HEK293 (cell line): ENCODE measurements around the gene SHISA9.

Source experiments
- CTCF ChIA-PET: fragments of 350-600 bp; formaldehyde crosslinking; extraction: SDS; loops from one replicate; lab custom pipeline; 2021; ENCODE audit warnings: antibody characterized with exemption; lab: Yijun Ruan, JAX
- POLR2A ChIA-PET: fragments of 300-600 bp; formaldehyde crosslinking; extraction: SDS; loops from one replicate; lab custom pipeline; 2020; ENCODE audit warnings: antibody characterized with exemption, inconsistent platforms; lab: Yijun Ruan, JAX
- H3K27ac ChIP-seq: fragments of 200-500 bp; sonication (Bioruptor generic); 2 replicates; pipeline ENCODE4 v1.5.1; 2014; ENCODE audit warnings: low read depth, low read length, control low read depth, inconsistent platforms; ENCODE audit errors: extremely low read depth
- H3K36me3 ChIP-seq, 2 experiments: fragments of 200-500 bp in 1 of 2; sonication (Bioruptor generic) in 1 of 2; 1 replicate in 1 of 2; 2 replicates in 1 of 2; pipeline ENCODE4 v1.5.1; 2014 to 2017; ENCODE audit warnings: inconsistent platforms in 2 of 2, low read length in 2 of 2; ENCODE audit not compliant: control insufficient read depth in 2 of 2, insufficient read depth in 1 of 2
- H3K4me1 ChIP-seq: fragments of 200-500 bp; sonication (Bioruptor generic); 2 replicates; pipeline ENCODE4 v1.5.1; 2014; ENCODE audit warnings: mild to moderate bottlenecking, low read length, inconsistent platforms; ENCODE audit not compliant: control insufficient read depth, insufficient read depth
- H3K4me3 ChIP-seq: 2 replicates; pipeline ENCODE4 v1.5.1; 2011; ENCODE audit warnings: low read depth, mild to moderate bottlenecking, control low read depth, low read length, moderate library complexity
- H3K9me3 ChIP-seq: fragments of 200-500 bp; sonication (Bioruptor generic); 2 replicates; pipeline ENCODE4 v1.5.1; 2014; ENCODE audit warnings: low read depth, low read length, inconsistent platforms; ENCODE audit not compliant: control insufficient read depth, insufficient read depth
- GLIS2 ChIP-seq: fragments of 450-650 bp; formaldehyde crosslinking; IDR thresholded peaks from 2 replicates; pipeline ENCODE4 v1.5.1; 2016; ENCODE audit warnings: missing biosample characterization, missing genetic modification characterization
- HOXA7 ChIP-seq: sonication (generic); formaldehyde crosslinking; IDR thresholded peaks from 2 replicates; pipeline ENCODE4 v1.8.1; 2022; ENCODE audit warnings: missing genetic modification reagents, borderline replicate concordance
- MEIS1 ChIP-seq: sonication (generic); formaldehyde crosslinking; IDR thresholded peaks from 2 replicates; pipeline ENCODE4 v1.8.1; 2022; ENCODE audit warnings: missing genetic modification reagents, mild to moderate bottlenecking, borderline replicate concordance
- RBAK ChIP-seq: fragments of 450-650 bp; formaldehyde crosslinking; IDR thresholded peaks from 2 replicates; pipeline ENCODE4 v1.5.1; 2016; ENCODE audit warnings: missing biosample characterization, missing genetic modification characterization
- SP2 ChIP-seq: fragments of 450-650 bp; formaldehyde crosslinking; IDR thresholded peaks from 2 replicates; pipeline ENCODE4 v1.5.1; 2016; ENCODE audit warnings: missing biosample characterization, missing genetic modification characterization
- YY2 ChIP-seq: fragments of 450-650 bp; formaldehyde crosslinking; IDR thresholded peaks from 2 replicates; pipeline ENCODE4 v1.5.1; 2016; ENCODE audit warnings: missing biosample characterization, missing genetic modification characterization
- ZEB2 ChIP-seq: fragments of 450-650 bp; formaldehyde crosslinking; IDR thresholded peaks from 2 replicates; pipeline ENCODE4 v1.5.1; 2016; ENCODE audit warnings: missing biosample characterization, missing genetic modification characterization
- ZFP3 ChIP-seq: fragments of 450-650 bp; formaldehyde crosslinking; IDR thresholded peaks from 2 replicates; pipeline ENCODE4 v1.5.1; 2016; ENCODE audit warnings: low read depth, missing biosample characterization, missing genetic modification characterization
- ZFP41 ChIP-seq: fragments of 450-650 bp; formaldehyde crosslinking; IDR thresholded peaks from 2 replicates; pipeline ENCODE4 v1.5.1; 2016; ENCODE audit warnings: missing biosample characterization, missing genetic modification characterization, borderline replicate concordance
- ZNF169 ChIP-seq: fragments of 450-650 bp; formaldehyde crosslinking; IDR thresholded peaks from 2 replicates; pipeline ENCODE4 v1.5.1; 2016; ENCODE audit warnings: missing biosample characterization, missing genetic modification characterization
- ZNF175 ChIP-seq: fragments of 450-650 bp; formaldehyde crosslinking; IDR thresholded peaks from 2 replicates; pipeline ENCODE4 v1.5.1; 2016; ENCODE audit warnings: missing biosample characterization, missing genetic modification characterization
- ZNF2 ChIP-seq: fragments of 450-650 bp; formaldehyde crosslinking; IDR thresholded peaks from 2 replicates; pipeline ENCODE4 v1.5.1; 2016; ENCODE audit warnings: missing biosample characterization, missing genetic modification characterization
- ZNF211 ChIP-seq: fragments of 450-650 bp; formaldehyde crosslinking; IDR thresholded peaks from 2 replicates; pipeline ENCODE4 v1.5.1; 2016; ENCODE audit warnings: low read depth, missing biosample characterization, missing genetic modification characterization
- ZNF354C ChIP-seq: fragments of 450-650 bp; formaldehyde crosslinking; IDR thresholded peaks from 2 replicates; pipeline ENCODE4 v1.5.1; 2016; ENCODE audit warnings: missing biosample characterization, missing genetic modification characterization, low read depth, borderline replicate concordance
- ZNF416 ChIP-seq: fragments of 450-650 bp; formaldehyde crosslinking; IDR thresholded peaks from 2 replicates; pipeline ENCODE4 v1.5.1; 2016; ENCODE audit warnings: missing biosample characterization, missing genetic modification characterization
- ZNF423 ChIP-seq: fragments of 450-650 bp; formaldehyde crosslinking; IDR thresholded peaks from 2 replicates; pipeline ENCODE4 v1.5.1; 2016; ENCODE audit warnings: missing biosample characterization, missing genetic modification characterization
- ZNF510 ChIP-seq: fragments of 450-650 bp; formaldehyde crosslinking; IDR thresholded peaks from 2 replicates; pipeline ENCODE4 v1.5.1; 2018; ENCODE audit warnings: mild to moderate bottlenecking, missing genetic modification characterization, missing biosample characterization; ENCODE audit not compliant: insufficient replicate concordance
- ZNF529 ChIP-seq: fragments of 450-650 bp; formaldehyde crosslinking; IDR thresholded peaks from 2 replicates; pipeline ENCODE4 v1.5.1; 2017; ENCODE audit warnings: missing genetic modification characterization, missing biosample characterization; ENCODE audit not compliant: insufficient replicate concordance
- ZNF76 ChIP-seq: fragments of 450-650 bp; formaldehyde crosslinking; IDR thresholded peaks from 2 replicates; pipeline ENCODE4; 2016; ENCODE audit warnings: low read depth, missing biosample characterization, missing genetic modification characterization, borderline replicate concordance
- ZNF837 ChIP-seq: fragments of 450-650 bp; formaldehyde crosslinking; IDR thresholded peaks from 2 replicates; pipeline ENCODE4 v1.5.1; 2016; ENCODE audit warnings: missing biosample characterization, missing genetic modification characterization
- TF ChIP-seq, protein P1 (sequence below): fragments of 450-650 bp; formaldehyde crosslinking; IDR thresholded peaks from 2 replicates; pipeline ENCODE4 v1.5.1; 2016; ENCODE audit warnings: missing biosample characterization, missing genetic modification characterization
- TF ChIP-seq, protein P2 (sequence below): fragments of 450-650 bp; formaldehyde crosslinking; IDR thresholded peaks from 2 replicates; pipeline ENCODE4 v1.5.1; 2016; ENCODE audit warnings: missing biosample characterization, missing genetic modification characterization, low read depth
- TF ChIP-seq, protein P3 (sequence below): fragments of 450-650 bp; IDR thresholded peaks from 2 replicates; pipeline ENCODE4 v1.5.1; 2018; ENCODE audit warnings: missing biosample characterization, mild to moderate bottlenecking, missing genetic modification characterization

The SHISA9 gene

DNA sequence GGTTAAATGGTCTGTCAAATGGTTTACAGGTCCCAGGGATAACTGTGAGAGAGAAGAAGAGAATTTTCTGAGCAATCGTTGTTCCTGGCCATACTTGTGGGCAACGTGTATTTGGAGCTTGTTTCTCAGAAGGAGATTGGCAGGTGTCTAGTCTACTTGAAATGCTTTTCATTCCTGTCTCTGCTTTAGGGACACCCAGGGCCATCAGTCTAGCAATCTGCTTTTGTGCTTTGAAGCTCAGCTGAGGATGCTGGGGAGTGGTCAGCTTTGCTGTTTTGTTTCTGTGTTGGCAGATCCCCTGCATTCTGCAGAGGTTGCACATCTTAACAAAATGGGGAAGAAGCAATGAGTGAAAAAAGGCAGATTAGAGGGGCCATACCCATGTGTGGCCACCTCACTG is 193.7 kb downstream of the SHISA9 start:
- POLR2A ChIA-PET = no interaction called here
- Histone ChIP-seq H3K36me3 (no peaks in the 10 kb centered on the region), H3K4me1 (no peaks in the 10 kb centered on the region), H3K27ac (no peak overlapping the region), H3K9me3 (no peaks in the 10 kb centered on the region), H3K4me3 (no peak overlapping the region)
- TF ChIP-seq HOXA7 (CRISPR knock-in tag) (no peak), MEIS1 (CRISPR knock-in tag) (no peak), ZNF416 (tag by site-specific recombination) (no peak), ZNF354C (tag by site-specific recombination) (no peak)
- TF ChIP-seq, protein P1, sequence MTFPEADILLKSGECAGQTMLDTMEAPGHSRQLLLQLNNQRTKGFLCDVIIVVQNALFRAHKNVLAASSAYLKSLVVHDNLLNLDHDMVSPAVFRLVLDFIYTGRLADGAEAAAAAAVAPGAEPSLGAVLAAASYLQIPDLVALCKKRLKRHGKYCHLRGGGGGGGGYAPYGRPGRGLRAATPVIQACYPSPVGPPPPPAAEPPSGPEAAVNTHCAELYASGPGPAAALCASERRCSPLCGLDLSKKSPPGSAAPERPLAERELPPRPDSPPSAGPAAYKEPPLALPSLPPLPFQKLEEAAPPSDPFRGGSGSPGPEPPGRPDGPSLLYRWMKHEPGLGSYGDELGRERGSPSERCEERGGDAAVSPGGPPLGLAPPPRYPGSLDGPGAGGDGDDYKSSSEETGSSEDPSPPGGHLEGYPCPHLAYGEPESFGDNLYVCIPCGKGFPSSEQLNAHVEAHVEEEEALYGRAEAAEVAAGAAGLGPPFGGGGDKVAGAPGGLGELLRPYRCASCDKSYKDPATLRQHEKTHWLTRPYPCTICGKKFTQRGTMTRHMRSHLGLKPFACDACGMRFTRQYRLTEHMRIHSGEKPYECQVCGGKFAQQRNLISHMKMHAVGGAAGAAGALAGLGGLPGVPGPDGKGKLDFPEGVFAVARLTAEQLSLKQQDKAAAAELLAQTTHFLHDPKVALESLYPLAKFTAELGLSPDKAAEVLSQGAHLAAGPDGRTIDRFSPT (tag by site-specific recombination) = no peak
- TF ChIP-seq, protein P2, sequence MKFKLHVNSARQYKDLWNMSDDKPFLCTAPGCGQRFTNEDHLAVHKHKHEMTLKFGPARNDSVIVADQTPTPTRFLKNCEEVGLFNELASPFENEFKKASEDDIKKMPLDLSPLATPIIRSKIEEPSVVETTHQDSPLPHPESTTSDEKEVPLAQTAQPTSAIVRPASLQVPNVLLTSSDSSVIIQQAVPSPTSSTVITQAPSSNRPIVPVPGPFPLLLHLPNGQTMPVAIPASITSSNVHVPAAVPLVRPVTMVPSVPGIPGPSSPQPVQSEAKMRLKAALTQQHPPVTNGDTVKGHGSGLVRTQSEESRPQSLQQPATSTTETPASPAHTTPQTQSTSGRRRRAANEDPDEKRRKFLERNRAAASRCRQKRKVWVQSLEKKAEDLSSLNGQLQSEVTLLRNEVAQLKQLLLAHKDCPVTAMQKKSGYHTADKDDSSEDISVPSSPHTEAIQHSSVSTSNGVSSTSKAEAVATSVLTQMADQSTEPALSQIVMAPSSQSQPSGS (tag by site-specific recombination) = no peak
- CTCF ChIA-PET = no interaction called here

DNA sequence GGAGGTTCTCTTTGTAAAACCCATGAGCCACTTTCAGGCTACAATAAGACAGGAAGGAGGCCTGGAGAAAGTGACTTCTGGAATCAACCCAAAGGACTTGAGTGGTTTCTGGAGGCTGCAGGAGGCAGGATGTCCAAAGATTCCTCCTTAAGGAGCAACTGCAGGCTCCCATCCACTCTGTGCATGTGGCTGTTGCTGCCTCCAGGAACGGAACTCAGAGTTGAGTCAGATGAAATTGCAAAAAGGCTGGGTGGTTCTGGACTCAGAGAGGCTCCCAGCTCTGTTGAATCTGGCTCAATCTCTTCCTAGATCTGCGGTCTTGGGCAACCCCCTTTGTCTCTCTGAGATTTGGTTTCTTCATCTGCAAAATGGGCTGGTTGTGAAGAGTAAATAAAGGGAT is 197.1 kb downstream of the SHISA9 start:
- CTCF ChIA-PET = interaction anchor here (0.7 kb wide), 1 partner anchor 58 kb away, joined by 3 read pairs; no protein-coding TSS in a partner anchor
- Histone ChIP-seq H3K27ac (no peak overlapping the region), H3K4me3 (no peak overlapping the region), H3K9me3 (no peaks in the 10 kb centered on the region), H3K36me3 (no peaks in the 10 kb centered on the region), H3K4me1 (no peaks in the 10 kb centered on the region)
- no peak for TF ChIP-seq ZNF529 (tag by site-specific recombination)
- no peak for TF ChIP-seq RBAK (tag by site-specific recombination)
- TF ChIP-seq YY2 = no peak
- TF ChIP-seq ZNF837 (tag by site-specific recombination) = no peak
- TF ChIP-seq, protein P3, sequence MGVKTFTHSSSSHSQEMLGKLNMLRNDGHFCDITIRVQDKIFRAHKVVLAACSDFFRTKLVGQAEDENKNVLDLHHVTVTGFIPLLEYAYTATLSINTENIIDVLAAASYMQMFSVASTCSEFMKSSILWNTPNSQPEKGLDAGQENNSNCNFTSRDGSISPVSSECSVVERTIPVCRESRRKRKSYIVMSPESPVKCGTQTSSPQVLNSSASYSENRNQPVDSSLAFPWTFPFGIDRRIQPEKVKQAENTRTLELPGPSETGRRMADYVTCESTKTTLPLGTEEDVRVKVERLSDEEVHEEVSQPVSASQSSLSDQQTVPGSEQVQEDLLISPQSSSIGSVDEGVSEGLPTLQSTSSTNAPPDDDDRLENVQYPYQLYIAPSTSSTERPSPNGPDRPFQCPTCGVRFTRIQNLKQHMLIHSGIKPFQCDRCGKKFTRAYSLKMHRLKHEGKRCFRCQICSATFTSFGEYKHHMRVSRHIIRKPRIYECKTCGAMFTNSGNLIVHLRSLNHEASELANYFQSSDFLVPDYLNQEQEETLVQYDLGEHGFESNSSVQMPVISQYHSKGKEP (tag by site-specific recombination) = no peak
- no peak for TF ChIP-seq ZNF211
- POLR2A ChIA-PET = no interaction called here

DNA sequence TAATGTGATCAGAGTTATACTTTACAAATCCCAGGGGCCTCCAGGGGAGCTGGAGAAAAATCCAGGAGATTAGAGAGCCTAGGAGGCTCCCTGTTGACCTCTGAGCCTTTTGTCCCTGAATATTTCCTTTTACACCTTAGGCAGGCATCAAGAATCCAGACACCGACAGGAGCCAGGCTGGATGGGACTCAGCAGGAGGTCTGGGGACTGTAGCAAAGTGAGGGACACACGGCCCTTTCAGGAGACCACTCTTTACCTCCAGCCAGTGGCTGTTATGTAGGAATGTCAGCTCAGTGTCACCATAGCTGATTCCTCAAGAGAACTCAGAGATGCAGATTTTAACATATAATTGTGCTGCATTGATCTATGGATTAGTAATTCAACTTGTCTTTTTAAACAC is 198.4 kb downstream of the SHISA9 start:
- Histone ChIP-seq H3K4me3 (no peak overlapping the region), H3K27ac (no peak overlapping the region), H3K36me3 (no peaks in the 10 kb centered on the region), H3K4me1 (no peaks in the 10 kb centered on the region), H3K9me3 (no peaks in the 10 kb centered on the region)
- TF ChIP-seq ZFP3 (tag by site-specific recombination) (no peak), GLIS2 (no peak)
- POLR2A ChIA-PET = no interaction called here
- CTCF ChIA-PET = no interaction called here

DNA sequence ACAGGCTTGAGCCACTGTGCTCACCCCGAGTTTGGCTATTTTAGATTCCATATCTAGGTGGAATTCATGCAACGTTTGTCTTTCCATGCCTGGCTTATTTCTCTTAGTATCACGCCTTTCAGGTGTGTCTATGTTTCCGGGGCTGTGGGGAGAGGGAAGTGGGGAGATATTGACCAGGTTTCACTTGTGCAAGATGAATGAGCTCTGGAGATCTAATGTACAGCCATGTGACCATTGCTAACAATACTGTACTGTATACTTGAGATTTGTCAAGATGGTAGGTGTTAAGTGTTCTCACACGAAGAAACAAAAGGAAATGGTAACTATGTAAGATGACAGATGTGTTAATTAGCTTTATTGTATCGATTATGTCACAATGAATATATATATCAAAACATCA is 199.6 kb downstream of the SHISA9 start:
- H3K4me3 ChIP-seq = no peak overlapping the region
- H3K36me3 ChIP-seq = no peaks in the 10 kb centered on the region
- POLR2A ChIA-PET = no interaction called here
- no peaks in the 10 kb centered on the region for H3K9me3 ChIP-seq
- H3K4me1 ChIP-seq = no peaks in the 10 kb centered on the region
- CTCF ChIA-PET = no interaction called here
- H3K27ac ChIP-seq = no peak overlapping the region
- no peak for TF ChIP-seq ZNF175 (tag by site-specific recombination)
- TF ChIP-seq YY2 = no peak
- no peak for TF ChIP-seq ZNF2 (tag by site-specific recombination)
- no peak for TF ChIP-seq SP2 (tag by site-specific recombination)
- TF ChIP-seq ZFP3 (tag by site-specific recombination) = no peak
- TF ChIP-seq ZNF510 (tag by site-specific recombination) = no peak
- TF ChIP-seq ZEB2 = no peak
- TF ChIP-seq ZNF76 (tag by site-specific recombination) = no peak
- TF ChIP-seq ZNF169 (tag by site-specific recombination) = no peak
- no peak for TF ChIP-seq ZNF423 (tag by site-specific recombination)
- TF ChIP-seq, protein P3 (tag by site-specific recombination) = no peak
- TF ChIP-seq ZFP41 (tag by site-specific recombination) = no peak
